Trophoblast cell (in vitro differentiated cells and primary cell): ENCODE data around the gene METRNL.

Source experiments
- DNase-seq, 2 donors: peaks; one replicate each; pipeline ENCODE4 v3.0.0-alpha.2; 2016
- H2AFZ ChIP-seq: 2 replicates; pipeline ENCODE4 v1.6.1; 2013; ENCODE audit warnings: low read length, moderate library complexity, mild to moderate bottlenecking; ENCODE audit not compliant: insufficient read depth, poor library complexity
- H2AK5ac ChIP-seq: 2 replicates; pipeline ENCODE4 v1.6.1; 2013; ENCODE audit warnings: mild to moderate bottlenecking, low read length
- H2BK120ac ChIP-seq: 2 replicates; pipeline ENCODE4 v1.6.1; 2013; ENCODE audit warnings: low read length, mild to moderate bottlenecking, moderate library complexity; ENCODE audit not compliant: insufficient read depth, poor library complexity
- H2BK12ac ChIP-seq: 2 replicates; pipeline ENCODE4 v1.6.1; 2013; ENCODE audit warnings: mild to moderate bottlenecking, low read length, moderate library complexity
- H2BK5ac ChIP-seq: 2 replicates; pipeline ENCODE4 v1.6.1; 2013; ENCODE audit warnings: low read length, low read depth, moderate library complexity, mild to moderate bottlenecking; ENCODE audit not compliant: poor library complexity
- H3K14ac ChIP-seq: 2 replicates; pipeline ENCODE4 v1.6.1; 2013; ENCODE audit warnings: mild to moderate bottlenecking, low read length
- H3K18ac ChIP-seq: 2 replicates; pipeline ENCODE4 v1.6.1; 2013; ENCODE audit warnings: mild to moderate bottlenecking, low read length
- H3K23ac ChIP-seq: 2 replicates; pipeline ENCODE4 v1.6.1; 2013; ENCODE audit warnings: low read length
- H3K27ac ChIP-seq: 2 replicates; pipeline ENCODE4 v1.5.1; 2013; ENCODE audit warnings: low read depth, mild to moderate bottlenecking, inconsistent platforms, low read length, moderate library complexity
- H3K27me3 ChIP-seq: 2 replicates; pipeline ENCODE4 v1.6.1; 2013; ENCODE audit warnings: inconsistent platforms, mild to moderate bottlenecking, low read length, moderate library complexity; ENCODE audit not compliant: insufficient read depth
- H3K36me3 ChIP-seq, 2 experiments: 1 replicate in 1 of 2; 2 replicates in 1 of 2; pipeline ENCODE4 v1.6.1; 2013; ENCODE audit warnings: low read length in 2 of 2, mild to moderate bottlenecking in 2 of 2, moderate library complexity in 1 of 2; ENCODE audit not compliant: insufficient read depth in 2 of 2, control insufficient read depth in 1 of 2
- H3K4ac ChIP-seq: 2 replicates; pipeline ENCODE4 v1.6.1; 2013; ENCODE audit warnings: low read depth, mild to moderate bottlenecking, low read length, moderate library complexity
- H3K4me1 ChIP-seq, 2 experiments: 1 replicate in 1 of 2; 2 replicates in 1 of 2; pipeline ENCODE4 v1.6.1; 2013; ENCODE audit warnings: low read length in 2 of 2, mild to moderate bottlenecking in 2 of 2, moderate library complexity in 1 of 2; ENCODE audit not compliant: insufficient read depth in 2 of 2, control insufficient read depth in 1 of 2
- H3K4me2 ChIP-seq: 2 replicates; pipeline ENCODE4 v1.6.1; 2013; ENCODE audit warnings: inconsistent platforms, mild to moderate bottlenecking, low read length, moderate library complexity
- H3K4me3 ChIP-seq: 2 replicates; pipeline ENCODE4 v1.5.1; 2013; ENCODE audit warnings: mild to moderate bottlenecking, low read depth, low read length, inconsistent platforms
- H3K79me1 ChIP-seq: one replicate; pipeline ENCODE4 v1.6.1; 2013; ENCODE audit warnings: low read length
- H3K79me2 ChIP-seq: 2 replicates; pipeline ENCODE4 v1.6.1; 2013; ENCODE audit warnings: low read length, mild to moderate bottlenecking; ENCODE audit not compliant: control insufficient read depth, insufficient read depth, poor library complexity
- H3K9ac ChIP-seq: 2 replicates; pipeline ENCODE4 v1.6.1; 2013; ENCODE audit warnings: mild to moderate bottlenecking, low read length
- H3K9me3 ChIP-seq: 2 replicates; pipeline ENCODE4 v1.6.1; 2013; ENCODE audit warnings: low read depth, mild to moderate bottlenecking, control low read depth, inconsistent platforms, low read length; ENCODE audit not compliant: insufficient read depth
- H4K12ac ChIP-seq: 2 replicates; pipeline ENCODE4 v1.6.1; 2013; ENCODE audit warnings: low read depth, mild to moderate bottlenecking, low read length, moderate library complexity
- H4K8ac ChIP-seq: 2 replicates; pipeline ENCODE4 v1.6.1; 2013; ENCODE audit warnings: low read depth, mild to moderate bottlenecking, low read length, moderate library complexity
- H4K91ac ChIP-seq: one replicate; pipeline ENCODE4 v1.6.1; 2013; ENCODE audit warnings: low read depth, mild to moderate bottlenecking, low read length, moderate library complexity
- WGBS: extraction: QIAGEN DNeasy Blood & Tissue Kit; methylation state at CpG from one replicate; pipeline ENCODE4 v1.1.7; 2013; ENCODE audit warnings: missing lambda C conversion rate; ENCODE audit not compliant: insufficient read length, insufficient coverage; ENCODE audit errors: extremely low coverage; 5-methylcytosine and 5-hydroxymethylcytosine counted together

Gene METRNL

GRCh38 chr17:83116783-83117555, 37.6 kb downstream of the METRNL start:
- DNase-seq = no peak
- Histone ChIP-seq H3K27ac (no peak overlapping the region), H4K8ac (no peak overlapping the region), H3K36me3 (no peaks in the 10 kb centered on the region), H3K4ac (no peak overlapping the region), H3K18ac (no peak overlapping the region), H2BK12ac (no peak overlapping the region), H2BK120ac (no peak overlapping the region), H4K12ac (no peak overlapping the region), H3K27me3 (peaks cover 3% of the 10 kb centered on the region), H3K14ac (no peak overlapping the region), H4K91ac (no peak overlapping the region), H3K4me2 (no peak overlapping the region), H3K9me3 (peaks cover 24% of the 10 kb centered on the region), H3K79me2 (no peaks in the 10 kb centered on the region), H2AFZ (no peak overlapping the region), H2BK5ac (no peak overlapping the region), H2AK5ac (no peak overlapping the region), H3K4me1 (no peaks in the 10 kb centered on the region), H3K79me1 (no peaks in the 10 kb centered on the region), H3K9ac (no peak overlapping the region), H3K23ac (no peak overlapping the region), H3K4me3 (no peak overlapping the region)
- WGBS = no CpG with 5 or more reads among the region's 21 CpGs

GRCh38 chr17:83117583-83117982, 38.2 kb downstream of the METRNL start:
- Histone ChIP-seq H2BK5ac (no peak overlapping the region), H3K9ac (no peak overlapping the region), H3K27ac (no peak overlapping the region), H3K79me1 (no peaks in the 10 kb centered on the region), H3K4me1 (no peaks in the 10 kb centered on the region), H2BK12ac (no peak overlapping the region), H3K23ac (no peak overlapping the region), H2AFZ (no peak overlapping the region), H3K79me2 (no peaks in the 10 kb centered on the region), H4K12ac (no peak overlapping the region), H4K8ac (no peak overlapping the region), H3K27me3 (peaks cover 3% of the 10 kb centered on the region), H3K36me3 (no peaks in the 10 kb centered on the region), H3K18ac (no peak overlapping the region), H2BK120ac (no peak overlapping the region), H3K14ac (no peak overlapping the region), H3K4ac (no peak overlapping the region), H3K4me3 (no peak overlapping the region), H3K4me2 (no peak overlapping the region), H3K9me3 (peaks cover 29% of the 10 kb centered on the region), H4K91ac (no peak overlapping the region), H2AK5ac (no peak overlapping the region)
- no peak for DNase-seq
- no CpG with 5 or more reads among the region's 5 CpGs for whole genome bisulfite sequencing

GRCh38 chr17:83118071-83118841, 38.8 kb downstream of the METRNL start:
- H2BK120ac ChIP-seq = no peak overlapping the region
- H2AFZ ChIP-seq = no peak overlapping the region
- H4K91ac ChIP-seq = no peak overlapping the region
- no peaks in the 10 kb centered on the region for H3K4me1 ChIP-seq
- H2AK5ac ChIP-seq = no peak overlapping the region
- H3K23ac ChIP-seq = no peak overlapping the region
- H3K27me3 ChIP-seq = peaks cover 3% of the 10 kb centered on the region
- no peak overlapping the region for H3K18ac ChIP-seq
- H3K79me1 ChIP-seq = no peaks in the 10 kb centered on the region
- H3K14ac ChIP-seq = no peak overlapping the region
- H4K12ac ChIP-seq = no peak overlapping the region
- H3K36me3 ChIP-seq = no peaks in the 10 kb centered on the region
- no peak overlapping the region for H2BK5ac ChIP-seq
- no peak overlapping the region for H3K4me3 ChIP-seq
- H3K9me3 ChIP-seq = peaks cover 31% of the 10 kb centered on the region
- no peak overlapping the region for H3K4ac ChIP-seq
- no CpG with 5 or more reads among the region's 22 CpGs for WGBS
- DNase-seq = no peak
- H3K79me2 ChIP-seq = no peaks in the 10 kb centered on the region
- no peak overlapping the region for H2BK12ac ChIP-seq
- H4K8ac ChIP-seq = no peak overlapping the region
- no peak overlapping the region for H3K27ac ChIP-seq
- H3K9ac ChIP-seq = no peak overlapping the region
- H3K4me2 ChIP-seq = no peak overlapping the region

- no peak overlapping the region for H3K9ac ChIP-seq
- no peak overlapping the region for H3K23ac ChIP-seq
- WGBS = no CpG with 5 or more reads among the region's 25 CpGs
- H4K8ac ChIP-seq = no peak overlapping the region
- no peak overlapping the region for H2AFZ ChIP-seq
- H3K4me3 ChIP-seq = no peak overlapping the region
- no peaks in the 10 kb centered on the region for H3K36me3 ChIP-seq
- H2BK5ac ChIP-seq = no peak overlapping the region
- H4K12ac ChIP-seq = no peak overlapping the region
- no peaks in the 10 kb centered on the region for H3K79me2 ChIP-seq
- H4K91ac ChIP-seq = no peak overlapping the region
- no peaks in the 10 kb centered on the region for H3K79me1 ChIP-seq
- H2AK5ac ChIP-seq = no peak overlapping the region
- no peak overlapping the region for H3K18ac ChIP-seq
- no peak overlapping the region for H3K4ac ChIP-seq
- H3K14ac ChIP-seq = no peak overlapping the region
- no peak overlapping the region for H3K27ac ChIP-seq
- no peak overlapping the region for H2BK120ac ChIP-seq
- no peak for DNase-seq
- no peak overlapping the region for H3K4me2 ChIP-seq
- peaks cover 32% of the 10 kb centered on the region for H3K9me3 ChIP-seq
- H3K4me1 ChIP-seq = no peaks in the 10 kb centered on the region
- H3K27me3 ChIP-seq = peaks cover 3% of the 10 kb centered on the region
- no peak overlapping the region for H2BK12ac ChIP-seq
Observed at GRCh38 chr17:83119987-83120864, 40.8 kb downstream of the METRNL start.
